ENCODE data around the gene KCNQ1.

KCNQ1 gene

DNA sequence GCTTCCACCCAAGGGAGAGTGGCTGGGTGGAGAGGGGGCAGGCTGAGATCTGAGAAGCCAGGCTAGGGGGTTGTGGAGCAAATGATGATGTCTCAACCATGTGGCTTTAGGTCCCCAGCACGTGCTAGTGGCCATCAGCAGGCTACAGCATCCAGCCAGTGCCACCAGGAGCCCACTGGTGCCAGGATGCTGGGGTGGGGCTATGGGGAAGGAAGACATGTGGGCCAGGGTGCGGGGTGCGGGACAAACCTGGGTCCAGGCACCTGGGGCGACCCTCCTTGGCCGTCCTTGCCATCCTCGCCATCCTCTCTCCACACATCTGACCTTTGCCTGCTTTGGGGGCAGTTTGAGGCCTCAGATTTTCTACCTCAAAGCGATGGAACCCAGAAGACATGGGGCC is 104.3 kb downstream of the KCNQ1 start:
- H3K27ac ChIP-seq (ENCODE audit: low read depth, low read length) = no peak overlapping the region
- H3K4me3 ChIP-seq (ENCODE audit: low read depth, low read length) = no peak overlapping the region
- peaks cover 80% of the 10 kb centered on the region for H3K27me3 ChIP-seq (ENCODE audit: control insufficient read depth, insufficient read depth, low read length)
- no peak overlapping the region for H3K9ac ChIP-seq (ENCODE audit: low read length)
- H3K36me3 ChIP-seq (ENCODE audit: control insufficient read depth, insufficient read depth, low read length) = no peaks in the 10 kb centered on the region
- H3K4me1 ChIP-seq (ENCODE audit: control insufficient read depth, insufficient read depth, low read length) = no peaks in the 10 kb centered on the region
- H3K9me3 ChIP-seq (ENCODE audit: control insufficient read depth, insufficient read depth, low read depth, low read length) = no peaks in the 10 kb centered on the region

DNA sequence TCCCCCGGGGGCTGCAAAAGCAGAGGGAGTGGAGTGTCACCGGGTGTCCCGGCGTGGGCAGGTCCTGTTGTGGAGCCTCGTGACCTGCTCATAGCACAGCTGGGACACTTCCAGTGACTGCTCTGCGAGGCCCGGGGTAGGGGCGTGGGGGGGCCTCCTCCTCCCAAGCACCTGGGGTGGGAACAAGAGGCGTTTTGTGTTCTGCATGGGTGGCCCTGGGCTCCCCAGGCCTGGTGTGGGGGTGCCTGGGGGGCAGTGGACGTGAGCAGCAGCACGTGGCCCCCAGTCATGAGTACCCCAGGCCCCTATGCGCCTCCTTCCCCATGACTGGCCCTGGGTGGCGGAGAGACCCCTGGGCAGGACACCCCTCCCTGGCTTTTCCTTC is 104.7 kb downstream of the KCNQ1 start:
- Histone ChIP-seq H3K9ac (ENCODE audit: low read length) (no peak overlapping the region), H3K9me3 (ENCODE audit: control insufficient read depth, insufficient read depth, low read depth, low read length) (no peaks in the 10 kb centered on the region), H3K36me3 (ENCODE audit: control insufficient read depth, insufficient read depth, low read length) (no peaks in the 10 kb centered on the region), H3K4me3 (ENCODE audit: low read depth, low read length) (no peak overlapping the region), H3K27ac (ENCODE audit: low read depth, low read length) (no peak overlapping the region), H3K4me1 (ENCODE audit: control insufficient read depth, insufficient read depth, low read length) (no peaks in the 10 kb centered on the region), H3K27me3 (ENCODE audit: control insufficient read depth, insufficient read depth, low read length) (peaks cover 83% of the 10 kb centered on the region)

DNA sequence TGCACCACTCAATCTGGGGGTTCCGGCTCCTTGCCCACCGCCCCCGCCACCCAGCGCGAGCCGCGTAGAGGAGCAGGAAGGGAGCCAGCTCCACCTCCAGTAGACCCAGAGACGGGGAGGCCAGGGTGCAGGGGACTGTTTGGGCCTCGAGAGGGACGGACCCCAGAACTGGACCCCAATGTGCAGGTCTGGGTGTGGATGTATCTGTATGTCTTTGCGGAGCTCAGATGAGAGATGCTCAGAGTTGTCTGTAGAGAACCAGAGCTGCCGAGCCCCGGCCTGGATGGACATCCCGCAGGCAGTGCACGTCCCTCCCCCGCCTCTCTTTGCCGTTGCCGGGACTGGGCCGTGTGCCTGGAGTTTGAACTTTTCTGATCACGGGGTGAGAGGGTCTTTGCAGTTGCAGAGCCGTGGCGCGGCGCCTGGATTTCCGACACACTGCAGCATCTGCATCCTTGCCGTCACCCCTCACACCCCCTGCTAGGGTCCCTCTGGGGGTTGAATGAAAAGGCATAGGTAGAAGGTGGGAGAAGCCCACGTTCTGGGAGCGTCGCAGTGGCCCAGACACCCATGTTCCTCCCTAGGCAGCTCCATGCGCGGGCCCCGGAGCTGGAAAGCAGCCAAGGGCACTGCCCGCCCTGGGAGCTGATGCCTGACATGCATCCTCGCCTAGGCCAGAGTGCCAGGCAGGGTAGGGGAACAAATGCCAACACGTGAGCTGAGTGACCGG is 105.2 kb downstream of the KCNQ1 start:
- no peak overlapping the region for H3K9ac ChIP-seq (ENCODE audit: low read length)

DNA sequence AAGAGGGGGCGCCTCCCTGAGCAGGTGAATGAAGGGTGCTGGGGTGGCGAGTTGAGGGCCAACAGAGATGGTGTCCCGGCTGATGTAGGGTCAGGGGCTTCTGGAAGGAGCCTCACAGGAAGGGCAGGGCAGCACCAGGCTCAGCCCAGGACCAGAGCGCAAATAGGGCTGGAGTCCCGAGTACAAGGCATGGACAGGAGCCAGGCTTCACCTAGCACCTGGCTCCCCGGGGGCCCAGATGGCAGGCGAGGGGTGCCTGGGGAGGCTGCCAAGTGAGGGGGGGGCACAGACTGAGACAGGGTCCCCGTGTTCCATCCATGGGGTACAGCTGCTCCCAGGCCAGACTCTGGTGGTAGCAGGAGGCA is 105.8 kb downstream of the KCNQ1 start:
- H3K27ac ChIP-seq (ENCODE audit: low read depth, low read length) = no peak overlapping the region
- H3K9ac ChIP-seq (ENCODE audit: low read length) = no peak overlapping the region
- H3K4me3 ChIP-seq (ENCODE audit: low read depth, low read length) = no peak overlapping the region
- H3K27me3 ChIP-seq (ENCODE audit: control insufficient read depth, insufficient read depth, low read length) = peaks cover 85% of the 10 kb centered on the region
- no peaks in the 10 kb centered on the region for H3K9me3 ChIP-seq (ENCODE audit: control insufficient read depth, insufficient read depth, low read depth, low read length)
- H3K4me1 ChIP-seq (ENCODE audit: control insufficient read depth, insufficient read depth, low read length) = no peaks in the 10 kb centered on the region
- H3K36me3 ChIP-seq (ENCODE audit: control insufficient read depth, insufficient read depth, low read length) = no peaks in the 10 kb centered on the region

More for the DNA sequence above, 105.2 kb downstream of the KCNQ1 start:
- Histone ChIP-seq H3K9me3 (ENCODE audit: control insufficient read depth, insufficient read depth, low read depth, low read length) (no peaks in the 10 kb centered on the region), H3K36me3 (ENCODE audit: control insufficient read depth, insufficient read depth, low read length) (no peaks in the 10 kb centered on the region), H3K27me3 (ENCODE audit: control insufficient read depth, insufficient read depth, low read length) (peaks cover 83% of the 10 kb centered on the region), H3K27ac (ENCODE audit: low read depth, low read length) (no peak overlapping the region), H3K4me1 (ENCODE audit: control insufficient read depth, insufficient read depth, low read length) (no peaks in the 10 kb centered on the region), H3K4me3 (ENCODE audit: low read depth, low read length) (no peak overlapping the region)

DNA sequence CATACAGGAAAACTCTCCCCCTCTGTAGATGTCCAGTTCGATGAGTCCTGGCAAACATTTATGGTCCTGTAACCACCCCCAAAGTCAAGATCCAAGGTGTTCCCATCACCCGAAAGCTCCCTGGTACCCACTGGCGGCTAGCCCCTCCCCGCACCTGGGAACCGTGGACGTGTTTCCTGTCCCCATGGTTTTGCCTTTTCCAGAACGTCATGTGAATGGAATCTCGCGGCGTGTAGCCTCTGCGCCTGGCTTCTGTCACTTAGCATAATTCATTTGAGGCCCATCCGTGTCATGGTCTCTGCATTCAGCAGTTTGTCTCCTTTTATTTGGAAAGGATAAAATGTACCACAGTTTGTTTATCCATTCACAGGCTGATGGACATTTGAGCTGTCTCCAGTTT is 106.3 kb downstream of the KCNQ1 start:
- no peaks in the 10 kb centered on the region for H3K9me3 ChIP-seq (ENCODE audit: control insufficient read depth, insufficient read depth, low read depth, low read length)
- H3K4me1 ChIP-seq (ENCODE audit: control insufficient read depth, insufficient read depth, low read length) = no peaks in the 10 kb centered on the region
- H3K27ac ChIP-seq (ENCODE audit: low read depth, low read length) = no peak overlapping the region
- no peak overlapping the region for H3K9ac ChIP-seq (ENCODE audit: low read length)
- no peaks in the 10 kb centered on the region for H3K36me3 ChIP-seq (ENCODE audit: control insufficient read depth, insufficient read depth, low read length)
- peaks cover 88% of the 10 kb centered on the region for H3K27me3 ChIP-seq (ENCODE audit: control insufficient read depth, insufficient read depth, low read length)
- no peak overlapping the region for H3K4me3 ChIP-seq (ENCODE audit: low read depth, low read length)

DNA sequence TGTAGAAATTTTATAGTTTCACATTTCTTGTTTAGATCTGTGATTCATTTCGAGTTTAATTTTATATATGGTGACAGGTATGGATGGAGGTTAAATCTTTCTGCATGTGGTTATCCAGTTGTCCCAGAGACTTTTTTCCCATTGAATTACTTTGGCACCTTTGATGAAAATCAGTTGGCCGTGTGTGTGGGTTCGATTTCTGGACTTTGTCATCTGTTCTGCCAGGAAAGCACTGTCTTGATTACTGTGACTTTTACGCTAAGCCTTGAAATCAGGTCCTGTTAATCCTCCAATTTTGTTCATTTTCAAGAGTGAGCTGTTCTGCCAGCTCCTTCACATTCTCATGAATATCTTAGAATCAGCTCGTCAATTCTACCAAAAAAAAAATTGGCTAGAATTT is 107.4 kb downstream of the KCNQ1 start:
- Histone ChIP-seq H3K36me3 (ENCODE audit: control insufficient read depth, insufficient read depth, low read length) (no peaks in the 10 kb centered on the region), H3K27ac (ENCODE audit: low read depth, low read length) (no peak overlapping the region), H3K27me3 (ENCODE audit: control insufficient read depth, insufficient read depth, low read length) (peaks cover 96% of the 10 kb centered on the region), H3K4me3 (ENCODE audit: low read depth, low read length) (no peak overlapping the region), H3K4me1 (ENCODE audit: control insufficient read depth, insufficient read depth, low read length) (no peaks in the 10 kb centered on the region), H3K9ac (ENCODE audit: low read length) (no peak overlapping the region), H3K9me3 (ENCODE audit: control insufficient read depth, insufficient read depth, low read depth, low read length) (peaks cover 4% of the 10 kb centered on the region)

DNA sequence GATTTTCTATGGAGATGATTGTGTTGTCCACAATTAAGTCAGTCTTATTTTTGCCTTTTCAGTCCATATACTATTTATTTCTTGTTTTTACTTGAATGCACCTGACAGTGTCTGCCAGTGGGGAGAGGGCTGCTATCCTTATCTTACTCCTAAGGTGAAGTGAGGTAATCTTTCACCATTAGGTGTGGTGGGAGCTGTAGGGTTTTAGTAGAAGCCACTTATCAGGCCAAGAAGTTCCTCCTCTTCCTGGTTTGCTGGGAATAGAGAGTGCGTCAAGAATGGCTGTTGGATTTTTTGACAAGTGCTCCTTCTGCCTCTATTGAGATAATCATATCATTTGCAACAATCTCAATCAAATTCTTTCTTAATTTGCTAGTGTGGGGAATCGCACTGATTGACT is 108.4 kb downstream of the KCNQ1 start:
- no peaks in the 10 kb centered on the region for H3K36me3 ChIP-seq (ENCODE audit: control insufficient read depth, insufficient read depth, low read length)
- peaks cover 93% of the 10 kb centered on the region for H3K27me3 ChIP-seq (ENCODE audit: control insufficient read depth, insufficient read depth, low read length)
- H3K9ac ChIP-seq (ENCODE audit: low read length) = no peak overlapping the region

DNA sequence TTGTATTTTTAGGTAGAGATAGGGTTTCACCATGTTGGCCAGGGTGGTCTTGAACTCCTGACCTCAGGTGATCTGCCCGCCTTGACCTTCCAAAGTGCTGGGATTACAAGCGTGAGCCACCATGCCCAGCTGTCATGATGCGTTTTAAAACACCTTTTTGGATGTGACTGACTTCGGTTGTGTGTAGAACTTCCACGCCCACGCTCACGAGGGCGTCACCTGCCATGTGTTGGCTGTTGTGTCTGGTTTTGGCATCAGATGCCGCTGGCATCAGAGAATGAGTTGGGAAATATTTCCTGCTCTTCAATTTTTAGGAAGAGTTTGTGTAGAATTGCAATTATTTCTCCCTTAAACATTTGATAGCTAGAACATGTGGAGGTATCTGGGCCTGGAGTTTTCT is 109.1 kb downstream of the KCNQ1 start:
- no peak overlapping the region for H3K9ac ChIP-seq (ENCODE audit: low read length)
- H3K9me3 ChIP-seq (ENCODE audit: control insufficient read depth, insufficient read depth, low read depth, low read length) = peaks cover 13% of the 10 kb centered on the region
- H3K4me1 ChIP-seq (ENCODE audit: control insufficient read depth, insufficient read depth, low read length) = no peaks in the 10 kb centered on the region
- peaks cover 90% of the 10 kb centered on the region for H3K27me3 ChIP-seq (ENCODE audit: control insufficient read depth, insufficient read depth, low read length)
- no peak overlapping the region for H3K4me3 ChIP-seq (ENCODE audit: low read depth, low read length)
- no peak overlapping the region for H3K27ac ChIP-seq (ENCODE audit: low read depth, low read length)
- H3K36me3 ChIP-seq (ENCODE audit: control insufficient read depth, insufficient read depth, low read length) = no peaks in the 10 kb centered on the region

More for the DNA sequence above, 108.4 kb downstream of the KCNQ1 start:
- peaks cover 13% of the 10 kb centered on the region for H3K9me3 ChIP-seq (ENCODE audit: control insufficient read depth, insufficient read depth, low read depth, low read length)
- H3K4me3 ChIP-seq (ENCODE audit: low read depth, low read length) = no peak overlapping the region
- H3K4me1 ChIP-seq (ENCODE audit: control insufficient read depth, insufficient read depth, low read length) = no peaks in the 10 kb centered on the region
- no peak overlapping the region for H3K27ac ChIP-seq (ENCODE audit: low read depth, low read length)

DNA sequence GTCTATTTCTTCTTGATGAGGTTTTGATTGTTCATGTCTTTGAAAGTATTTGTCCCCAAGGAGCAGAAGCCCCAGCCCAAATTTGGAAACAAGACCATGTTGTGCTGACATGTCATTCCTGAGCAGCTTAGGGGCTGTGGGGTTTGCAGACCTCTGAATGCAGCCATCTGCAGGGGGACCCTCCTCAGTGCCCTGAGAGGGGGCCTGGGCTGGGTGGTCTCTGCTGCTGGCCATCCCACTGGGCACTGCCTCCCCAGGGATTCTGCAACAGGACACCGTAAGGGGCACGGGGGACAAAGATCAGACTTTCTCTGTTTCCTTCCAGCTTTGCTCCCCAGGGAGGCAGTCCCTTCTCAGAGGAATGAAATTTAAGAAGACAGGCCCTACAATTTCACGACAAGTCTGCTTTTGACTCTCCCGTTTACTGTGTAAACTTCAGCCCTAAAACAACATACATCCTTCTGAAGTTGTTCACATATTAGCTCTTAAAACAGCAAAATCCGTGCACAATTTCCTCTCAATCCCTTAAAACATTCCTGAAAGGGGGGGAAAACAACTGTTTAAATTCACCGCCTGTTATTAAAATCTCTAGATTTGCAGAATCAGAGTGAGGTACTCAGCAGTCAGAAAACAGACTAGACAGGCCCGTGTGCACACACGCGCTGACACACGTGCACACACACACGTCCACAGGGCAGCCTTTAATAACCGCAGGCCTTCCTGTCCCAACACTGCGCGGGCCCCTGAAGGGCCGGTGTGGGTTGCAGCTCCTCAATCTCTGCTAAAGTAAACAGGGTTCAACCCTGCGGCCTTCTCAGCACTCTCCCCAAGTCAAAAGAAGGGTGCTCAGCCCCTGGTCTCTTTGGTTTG is 109.8 kb downstream of the KCNQ1 start:
- H3K36me3 ChIP-seq (ENCODE audit: control insufficient read depth, insufficient read depth, low read length) = no peaks in the 10 kb centered on the region
- H3K27me3 ChIP-seq (ENCODE audit: control insufficient read depth, insufficient read depth, low read length) = peaks cover 91% of the 10 kb centered on the region
- no peak overlapping the region for H3K4me3 ChIP-seq (ENCODE audit: low read depth, low read length)
- no peak overlapping the region for H3K27ac ChIP-seq (ENCODE audit: low read depth, low read length)
- peaks cover 13% of the 10 kb centered on the region for H3K9me3 ChIP-seq (ENCODE audit: control insufficient read depth, insufficient read depth, low read depth, low read length)
- no peak overlapping the region for H3K9ac ChIP-seq (ENCODE audit: low read length)
- H3K4me1 ChIP-seq (ENCODE audit: control insufficient read depth, insufficient read depth, low read length) = no peaks in the 10 kb centered on the region

DNA sequence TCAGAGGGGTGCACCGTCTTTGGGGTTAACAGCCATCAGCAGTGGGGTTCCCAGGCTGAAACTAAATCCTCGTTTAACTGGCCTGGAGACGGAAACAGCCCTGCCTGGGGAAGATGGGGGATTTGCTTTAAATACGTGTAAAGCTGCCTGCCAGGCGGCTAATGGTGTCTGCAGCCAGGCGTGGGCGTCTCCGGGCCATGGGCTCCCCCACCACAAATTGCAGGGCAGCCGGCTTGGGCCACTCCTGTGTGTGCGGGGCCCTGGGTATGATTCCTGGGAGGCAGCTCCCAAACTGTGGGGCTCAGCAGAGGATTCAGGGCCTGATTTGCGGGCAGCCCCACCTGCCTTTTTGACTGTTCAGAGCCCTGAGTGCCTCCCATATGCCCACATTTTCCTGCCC is 110.5 kb downstream of the KCNQ1 start:
- no peak overlapping the region for H3K9ac ChIP-seq (ENCODE audit: low read length)
- peaks cover 13% of the 10 kb centered on the region for H3K9me3 ChIP-seq (ENCODE audit: control insufficient read depth, insufficient read depth, low read depth, low read length)
- H3K4me3 ChIP-seq (ENCODE audit: low read depth, low read length) = no peak overlapping the region
- no peaks in the 10 kb centered on the region for H3K36me3 ChIP-seq (ENCODE audit: control insufficient read depth, insufficient read depth, low read length)
- no peaks in the 10 kb centered on the region for H3K4me1 ChIP-seq (ENCODE audit: control insufficient read depth, insufficient read depth, low read length)
- H3K27me3 ChIP-seq (ENCODE audit: control insufficient read depth, insufficient read depth, low read length) = peaks cover 86% of the 10 kb centered on the region
- no peak overlapping the region for H3K27ac ChIP-seq (ENCODE audit: low read depth, low read length)

DNA sequence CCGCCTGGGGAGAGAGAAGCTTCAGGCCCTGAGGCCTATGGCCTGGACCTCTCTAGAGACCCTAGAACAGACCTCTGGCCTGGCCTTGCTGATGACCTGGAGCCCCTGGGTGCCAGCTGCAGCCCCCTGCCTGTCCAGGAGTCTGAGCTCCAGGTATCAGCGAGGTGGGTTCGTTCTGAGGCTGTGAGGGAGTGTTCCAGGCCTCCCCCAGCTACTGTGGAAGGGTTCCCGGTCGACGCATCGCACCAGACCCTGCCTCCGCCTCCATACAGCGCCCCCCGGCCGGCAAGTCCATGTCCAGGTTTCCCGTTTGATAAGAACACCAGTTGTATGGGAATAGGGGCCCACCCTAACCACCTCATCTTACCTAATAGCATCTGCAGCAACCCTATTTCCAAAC is 111.1 kb downstream of the KCNQ1 start:
- Histone ChIP-seq H3K27me3 (ENCODE audit: control insufficient read depth, insufficient read depth, low read length) (peaks cover 83% of the 10 kb centered on the region), H3K4me1 (ENCODE audit: control insufficient read depth, insufficient read depth, low read length) (no peaks in the 10 kb centered on the region), H3K36me3 (ENCODE audit: control insufficient read depth, insufficient read depth, low read length) (no peaks in the 10 kb centered on the region), H3K9ac (ENCODE audit: low read length) (no peak overlapping the region), H3K9me3 (ENCODE audit: control insufficient read depth, insufficient read depth, low read depth, low read length) (peaks cover 13% of the 10 kb centered on the region), H3K4me3 (ENCODE audit: low read depth, low read length) (no peak overlapping the region), H3K27ac (ENCODE audit: low read depth, low read length) (no peak overlapping the region)
